ENCODE data around the gene ACSM6.

GRCh38 chr10:95262763-95263518, 68.9 kb downstream of the ACSM6 start:
- TF ChIP-seq EZH2phosphoT487 (IDR thresholded peaks at IDR 0.05; ENCODE audit: low read length) (no peak), CTCF (IDR thresholded peaks at IDR 0.05; ENCODE audit: low read length) (no peak)
